ENCODE results near the gene NXF2.
A peak's percentile ranks its signal among the peaks of the same experiment; 100 is the strongest.
"Not testable (repeated sequence)": the region's sequence is repeated elsewhere in the genome, so short reads cannot be mapped to it uniquely, and the experiment has no call there.

Gene NXF2, protein sequence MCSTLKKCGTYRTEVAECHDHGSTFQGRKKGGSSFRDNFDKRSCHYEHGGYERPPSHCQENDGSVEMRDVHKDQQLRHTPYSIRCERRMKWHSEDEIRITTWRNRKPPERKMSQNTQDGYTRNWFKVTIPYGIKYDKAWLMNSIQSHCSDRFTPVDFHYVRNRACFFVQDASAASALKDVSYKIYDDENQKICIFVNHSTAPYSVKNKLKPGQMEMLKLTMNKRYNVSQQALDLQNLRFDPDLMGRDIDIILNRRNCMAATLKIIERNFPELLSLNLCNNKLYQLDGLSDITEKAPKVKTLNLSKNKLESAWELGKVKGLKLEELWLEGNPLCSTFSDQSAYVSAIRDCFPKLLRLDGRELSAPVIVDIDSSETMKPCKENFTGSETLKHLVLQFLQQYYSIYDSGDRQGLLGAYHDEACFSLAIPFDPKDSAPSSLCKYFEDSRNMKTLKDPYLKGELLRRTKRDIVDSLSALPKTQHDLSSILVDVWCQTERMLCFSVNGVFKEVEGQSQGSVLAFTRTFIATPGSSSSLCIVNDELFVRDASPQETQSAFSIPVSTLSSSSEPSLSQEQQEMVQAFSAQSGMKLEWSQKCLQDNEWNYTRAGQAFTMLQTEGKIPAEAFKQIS

DNA sequence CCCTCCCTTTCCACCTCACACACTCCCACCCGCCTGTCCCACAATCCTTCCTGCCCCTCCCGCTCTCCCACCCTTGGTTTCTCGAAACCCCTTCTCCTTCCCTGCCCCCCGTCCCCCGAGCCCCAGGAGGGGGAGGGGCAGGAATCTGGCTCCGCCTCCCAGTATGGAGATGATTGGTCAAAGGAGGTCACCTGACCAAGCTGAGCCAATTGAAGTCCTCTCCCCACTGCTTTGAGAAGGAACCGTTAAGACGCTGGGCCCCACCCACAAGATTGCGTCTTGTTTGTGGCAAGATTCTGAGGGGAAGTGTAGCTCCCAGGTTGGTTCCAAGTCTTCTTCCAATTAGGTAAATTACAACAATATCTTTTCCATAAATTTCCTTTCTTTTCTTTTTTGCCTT lies at the start of gene NXF2:
Gene NXF2 (plus strand): TSS at position 275 of the 400 bp plus-strand sequence. CDS start 59,912 bp downstream, outside the sequence.
- DNase-seq = not testable (repeated sequence)

DNA sequence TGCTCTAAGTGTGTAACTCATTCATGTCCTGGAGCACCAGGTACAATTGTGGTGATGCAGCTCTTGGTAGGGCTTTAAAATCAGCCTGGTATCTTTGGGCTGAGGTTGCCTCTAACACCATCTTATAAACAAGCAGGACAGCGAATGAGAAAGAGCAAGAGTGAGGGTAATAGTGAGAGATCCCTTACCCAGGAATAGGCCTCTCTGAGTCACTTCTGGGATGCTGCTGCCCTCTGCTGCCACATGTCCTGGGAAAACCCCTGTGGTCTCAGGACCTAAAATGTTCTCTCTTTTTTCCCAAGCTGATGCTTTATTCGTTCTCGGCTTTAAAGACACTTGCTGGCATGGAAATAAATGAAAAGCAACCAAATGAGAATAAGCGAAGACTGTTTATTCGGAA lies 39.0 kb upstream of the NXF2 start:
- DNase-seq = not testable (repeated sequence)

DNA sequence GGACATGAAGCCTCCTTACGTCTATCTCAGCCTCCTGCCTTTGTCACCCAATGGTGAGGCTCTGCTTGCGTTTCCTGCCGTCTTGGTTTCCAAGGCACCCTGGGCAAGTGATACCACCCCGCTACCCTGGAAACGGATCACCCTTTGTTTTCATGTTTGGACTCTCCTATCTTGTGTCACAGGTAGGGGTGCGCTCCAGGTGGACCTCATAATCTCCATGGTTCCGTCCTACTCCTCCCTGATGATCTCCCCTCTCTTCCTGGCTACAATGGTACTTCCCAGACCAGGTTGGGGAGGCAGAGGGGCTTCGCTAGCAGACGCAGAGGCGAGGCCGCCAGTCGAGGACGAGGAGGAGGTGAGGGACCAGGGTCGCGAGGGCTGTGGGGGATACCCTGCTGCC lies 32.0 kb upstream of the NXF2 start, which contains the start of gene TCP11X1:
Gene TCP11X1 (plus strand): TSS at position 316 of the 400 bp plus-strand sequence.
- not testable (repeated sequence) for DNase-seq

DNA sequence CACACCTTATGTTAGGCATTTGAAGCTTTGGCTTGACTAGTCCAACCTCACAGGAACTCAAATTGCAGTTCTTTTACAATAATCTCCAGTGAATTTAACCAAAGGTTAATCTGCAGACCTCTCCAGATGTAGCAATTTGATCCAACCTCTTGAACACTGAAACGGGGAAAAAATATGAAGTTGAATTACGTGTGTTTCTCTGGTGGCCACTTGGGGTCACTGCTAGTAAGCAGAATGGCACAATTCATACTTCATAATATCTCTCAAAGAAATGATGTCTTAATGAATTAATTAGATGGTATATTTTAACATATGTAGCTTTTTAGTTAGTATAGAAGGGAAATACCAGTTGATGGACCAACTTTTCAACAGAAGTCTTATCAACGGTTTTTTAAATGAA lies 30.5 kb upstream of the NXF2 start:
- DNase-seq = not testable (repeated sequence)

DNA sequence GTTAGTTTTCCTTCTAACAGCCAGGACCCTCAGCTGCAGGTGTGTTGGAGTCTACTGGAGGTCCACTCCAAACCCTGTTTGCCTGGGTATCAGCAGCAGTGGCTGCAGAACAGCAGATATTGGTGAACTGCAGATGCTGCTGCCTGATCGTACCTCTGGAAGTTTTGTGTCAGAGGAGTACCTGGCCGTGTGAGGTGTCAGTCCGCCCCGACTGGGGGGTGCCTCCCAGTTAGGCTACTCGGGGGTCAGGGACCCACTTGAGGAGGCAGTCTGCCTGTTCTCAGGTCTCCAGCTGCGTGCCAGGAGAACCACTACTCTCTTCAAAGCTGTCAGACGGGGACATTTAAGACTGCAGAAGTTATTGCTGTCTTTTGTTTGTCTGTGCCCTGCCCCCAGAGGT lies 11.3 kb upstream of the NXF2 start:
- not testable (repeated sequence) for DNase-seq

DNA sequence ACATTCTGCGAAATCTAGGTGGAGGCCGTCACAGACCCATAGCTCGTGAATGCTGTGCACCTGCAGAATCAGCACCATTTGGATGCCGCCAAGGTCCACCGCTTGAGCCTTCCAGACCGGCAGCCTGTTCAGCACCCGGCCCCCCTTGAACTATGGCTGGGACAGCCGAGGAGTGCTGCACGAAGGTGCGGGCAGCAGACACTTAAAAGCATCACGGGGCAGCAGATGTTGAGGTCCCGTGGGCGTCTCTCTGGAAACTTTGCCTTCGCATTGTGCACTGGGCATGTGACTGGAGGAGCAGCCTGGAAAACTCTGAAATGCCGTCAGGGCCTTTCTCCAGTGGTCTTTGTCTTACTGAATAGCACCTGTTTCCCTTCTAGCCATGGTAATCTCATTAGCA lies 6.7 kb upstream of the NXF2 start:
- not testable (repeated sequence) for DNase-seq

DNA sequence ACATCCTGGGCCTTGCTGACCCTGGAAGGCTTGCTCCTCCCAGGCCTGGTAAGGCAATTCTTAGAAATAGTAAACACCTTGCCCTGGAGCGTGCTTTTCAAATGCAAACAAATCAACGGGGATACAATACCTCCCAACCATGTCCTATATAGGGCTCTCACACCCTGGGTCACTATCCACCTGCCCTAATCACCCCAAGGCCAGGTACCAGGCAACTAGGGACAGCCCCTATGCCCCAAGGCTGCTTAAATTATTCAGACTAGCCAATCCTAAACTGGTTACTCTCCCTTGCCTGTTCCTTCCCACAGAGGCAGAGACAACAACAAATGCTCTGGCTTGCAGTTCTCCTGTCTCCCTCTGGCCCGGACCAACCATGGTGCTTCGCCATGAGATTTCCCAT lies 25.3 kb downstream of the NXF2 start:
- not testable (repeated sequence) for DNase-seq

DNA sequence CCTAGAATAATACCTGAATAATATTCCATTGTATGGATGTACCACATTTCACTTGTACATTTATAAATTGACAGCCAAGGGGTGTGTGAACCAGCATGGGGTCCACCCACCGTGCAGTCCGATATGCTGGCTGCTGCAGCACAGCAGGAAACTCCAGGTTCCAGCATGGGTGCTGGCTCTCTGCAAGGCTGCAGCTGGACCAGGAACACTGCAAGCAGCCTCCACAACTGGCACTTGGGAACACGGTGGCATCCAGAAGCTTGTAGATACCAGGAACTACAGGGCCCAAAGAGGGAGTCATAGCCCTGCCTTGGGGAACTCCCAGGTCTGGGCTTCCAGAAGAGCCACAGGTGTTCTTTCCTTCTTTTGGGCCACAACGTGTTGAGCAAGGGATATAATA lies 91.2 kb downstream of the NXF2 start:
- no peak for DNase-seq

DNA sequence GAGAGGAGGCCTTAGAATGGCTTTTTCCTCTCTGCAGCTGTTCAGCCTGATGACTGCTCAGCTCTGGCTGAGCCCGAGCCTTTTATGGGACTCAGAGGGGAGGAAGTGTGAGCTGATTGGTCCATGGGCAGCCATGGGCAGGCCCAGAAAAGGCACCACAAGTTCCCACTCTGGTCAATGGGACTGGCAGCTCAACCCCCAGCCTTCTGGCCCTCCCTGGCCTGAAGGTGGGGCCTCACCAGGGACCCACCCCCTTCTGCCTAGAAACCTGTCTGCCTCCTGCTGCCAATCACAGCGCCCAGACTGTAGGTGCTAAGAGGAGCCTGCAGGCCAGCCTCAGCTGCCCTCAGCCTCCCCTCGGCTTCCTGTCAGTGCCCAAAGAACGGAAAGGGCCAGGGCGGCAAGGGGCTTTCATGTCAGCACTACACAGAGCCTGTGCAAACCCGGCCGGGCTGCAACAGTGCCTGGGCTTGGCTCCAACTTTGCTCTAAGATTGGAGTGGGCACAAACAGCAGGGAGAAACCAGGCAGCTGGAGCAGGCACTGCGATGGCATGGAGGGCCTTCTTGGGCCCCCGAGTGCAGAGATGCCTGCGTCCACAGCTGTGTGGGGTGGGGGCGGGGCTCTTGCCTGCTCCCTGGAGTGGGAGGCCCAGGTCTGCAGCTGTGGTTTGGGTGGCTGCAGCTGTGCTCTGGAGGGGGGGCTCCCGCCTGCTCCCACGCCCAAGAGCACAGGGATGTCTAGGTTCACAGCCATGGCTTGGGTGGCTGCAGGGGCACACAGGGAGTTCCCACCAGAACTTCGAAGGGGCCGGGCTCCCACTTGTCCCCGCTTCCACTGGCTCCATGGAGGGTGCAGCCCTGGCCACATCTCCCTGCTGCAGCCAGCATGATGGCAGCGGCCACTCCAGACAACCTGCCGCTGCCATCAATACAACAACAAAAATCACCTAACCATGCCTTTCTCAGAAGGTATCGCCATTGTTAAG lies 92.6 kb downstream of the NXF2 start:
- peak; percentile 6 for DNase-seq

DNA sequence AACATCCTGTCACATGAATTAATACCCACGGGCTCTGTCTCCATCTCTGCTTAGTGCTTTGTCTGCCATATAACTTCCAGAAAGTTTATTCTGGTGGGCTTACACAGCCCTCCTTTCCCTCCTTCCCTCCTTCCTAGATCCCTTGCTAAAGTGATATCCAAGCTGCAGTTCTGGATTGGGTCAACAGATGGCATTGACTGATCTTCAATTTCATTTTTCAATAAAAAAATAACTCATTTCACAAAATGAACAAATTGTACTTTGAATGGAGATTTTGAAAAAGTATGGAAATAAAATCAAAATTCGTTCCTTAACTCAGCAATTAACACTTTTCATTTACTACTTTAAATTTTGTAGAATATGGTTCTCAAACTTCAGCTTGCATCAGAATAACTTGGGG lies 94.9 kb downstream of the NXF2 start:
- no peak for DNase-seq

DNA sequence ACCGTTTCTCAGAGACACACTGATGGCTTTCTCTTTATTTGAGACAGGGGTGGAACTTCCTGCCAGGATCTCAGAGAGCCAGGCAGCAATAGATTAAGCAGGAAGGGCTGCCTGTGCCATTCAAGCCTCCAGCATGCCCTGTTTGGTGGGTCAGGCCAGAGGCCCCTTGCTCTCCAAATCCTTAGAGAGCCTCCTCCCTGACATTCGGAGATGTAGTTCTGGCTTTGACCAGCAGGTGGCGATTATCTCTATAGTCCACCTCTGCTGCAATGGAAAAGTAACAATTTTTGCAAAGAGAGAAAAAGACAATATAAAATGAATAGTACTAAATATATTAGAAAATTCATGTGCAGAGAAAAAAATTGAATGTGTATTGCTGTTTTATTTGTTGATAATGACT lies 98.9 kb downstream of the NXF2 start:
- DNase-seq = peak; percentile 4

All from CD4-positive, alpha-beta T cell treated with Interferon gamma for 1 hour (primary cell).